GM18502 (cell line): Measurements from ENCODE around the gene RAD18.

Source experiments
- ATAC-seq: cut with Tn5 transposase; IDR thresholded peaks from one replicate; pipeline ENCODE4 v1.9.1; 2021; ENCODE audit warnings: mild to moderate bottlenecking; ENCODE audit not compliant: unreplicated experiment, poor library complexity

The RAD18 gene

GRCh38 chr3:8871306-8871705 is 92.0 kb downstream of the RAD18 start:
- no peak for ATAC-seq

GRCh38 chr3:8870134-8870533 is 93.1 kb downstream of the RAD18 start:
- no peak for ATAC-seq

GRCh38 chr3:8869613-8870012 is 93.7 kb downstream of the RAD18 start:
- no peak for ATAC-seq

GRCh38 chr3:8868996-8869395 is 94.3 kb downstream of the RAD18 start:
- no peak for ATAC-seq

GRCh38 chr3:8867646-8868045 is 95.6 kb downstream of the RAD18 start:
- ATAC-seq, result no peak

GRCh38 chr3:8865697-8866096 is 97.6 kb downstream of the RAD18 start:
- no peak for ATAC-seq

- no peak for ATAC-seq
These were observed 98.6 kb downstream of the RAD18 start for GRCh38 chr3:8864402-8865350.

- ATAC-seq, result no peak
These were observed 99.4 kb downstream of the RAD18 start for GRCh38 chr3:8863891-8864290.

GRCh38 chr3:8857720-8858367 is 105.4 kb downstream of the RAD18 start:
- no peak for ATAC-seq

- ATAC-seq, result no peak
These were observed 106.6 kb downstream of the RAD18 start for GRCh38 chr3:8856721-8857120.

- no peak for ATAC-seq
These were observed 107.2 kb downstream of the RAD18 start for GRCh38 chr3:8856071-8856470.

- no peak for ATAC-seq
These were observed 108.6 kb downstream of the RAD18 start for GRCh38 chr3:8854656-8855055.

GRCh38 chr3:8853081-8853480 is 110.2 kb downstream of the RAD18 start:
- no peak for ATAC-seq

- ATAC-seq, result no peak
These were observed 110.8 kb downstream of the RAD18 start for GRCh38 chr3:8852511-8852910.

- no peak for ATAC-seq
These were observed 111.6 kb downstream of the RAD18 start for GRCh38 chr3:8851703-8852102.

GRCh38 chr3:8848696-8849131 is 114.6 kb downstream of the RAD18 start:
- ATAC-seq, result no peak

- ATAC-seq, result no peak
These were observed 116.0 kb downstream of the RAD18 start for GRCh38 chr3:8847317-8847716.

GRCh38 chr3:8846176-8846575 is 117.1 kb downstream of the RAD18 start:
- no peak for ATAC-seq

GRCh38 chr3:8845641-8846040 is 117.6 kb downstream of the RAD18 start:
- no peak for ATAC-seq

GRCh38 chr3:8843347-8843746 is 119.9 kb downstream of the RAD18 start:
- no peak for ATAC-seq

GRCh38 chr3:8842293-8842692 is 121.0 kb downstream of the RAD18 start:
- ATAC-seq, result no peak

- ATAC-seq, result no peak
These were observed 121.8 kb downstream of the RAD18 start for GRCh38 chr3:8841472-8841871.
